Type B pancreatic cell (in vitro differentiated cells): ENCODE results near the gene TMEM259. TPM values are rescaled to one million over a fixed set of nuclear protein-coding genes. Genes with fewer than 3 reads are reported as not detected.

Experiments
- DNase-seq: peaks from one replicate; pipeline ENCODE4 v3.0.0; 2021; ENCODE audit warnings: mixed read lengths; ENCODE audit not compliant: unreplicated experiment; ENCODE audit errors: extremely low spot score
- H3K27ac Mint-ChIP-seq: 2 replicates; pipeline ENCODE4 v1.8.0; 2021; ENCODE audit warnings: mild to moderate bottlenecking, mixed read lengths
- H3K27me3 Mint-ChIP-seq: 2 replicates; pipeline ENCODE4 v1.8.0; 2021; ENCODE audit warnings: mixed read lengths
- H3K36me3 Mint-ChIP-seq: 2 replicates; pipeline ENCODE4 v1.8.0; 2021; ENCODE audit warnings: mixed read lengths
- H3K4me1 Mint-ChIP-seq: one replicate; pipeline ENCODE4 v1.8.0; 2021; ENCODE audit warnings: mixed read lengths; ENCODE audit not compliant: unreplicated experiment
- H3K4me3 Mint-ChIP-seq: 2 replicates; pipeline ENCODE4 v1.8.0; 2021; ENCODE audit warnings: mild to moderate bottlenecking, mixed read lengths
- H3K9me3 Mint-ChIP-seq: 2 replicates; pipeline ENCODE4 v1.8.0; 2021; ENCODE audit warnings: mixed read lengths
- total RNA-seq: library from RNA; stranded (reverse); gene quantifications from 2 replicates; pipeline ENCODE4 v1.2.1, GENCODE V29; 2021; ENCODE audit warnings: low replicate concordance
- TF ChIP-seq, protein P1 (sequence below): fragments of 200-600 bp; sonication (generic); conservative IDR thresholded peaks from 2 replicates; pipeline ENCODE4 v1.5.0; 2021; ENCODE audit warnings: antibody characterized with exemption, mild to moderate bottlenecking

TMEM259 gene
- total RNA-seq, 1 donor from 2014 or later = 173 TPM

DNA sequence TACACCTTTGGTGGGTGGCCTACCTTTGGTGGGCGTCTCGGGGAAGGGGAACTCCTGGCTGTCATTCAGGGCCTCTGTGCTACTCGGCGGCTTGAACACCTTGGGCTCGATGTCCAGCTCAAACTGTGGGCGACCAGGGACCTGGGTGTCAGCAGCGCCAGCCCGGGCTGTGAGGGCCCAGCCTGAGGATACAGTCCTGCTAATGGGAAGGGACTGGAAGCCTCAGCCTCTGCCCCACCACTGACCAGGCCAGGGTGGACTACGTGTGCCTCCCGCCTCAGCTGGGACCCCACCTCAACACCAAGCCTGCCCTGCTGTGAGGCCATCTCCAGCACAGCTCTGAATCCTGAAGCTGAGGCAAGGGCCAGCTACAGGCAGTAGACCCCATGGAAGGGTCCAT, 7.7 kb downstream of the TMEM259 start:
- Mint-ChIP-seq H3K9me3 (no peaks in the 10 kb centered on the region), H3K4me3 (no peak overlapping the region), H3K27me3 (no peaks in the 10 kb centered on the region), H3K27ac (no peak overlapping the region), H3K4me1 (peaks cover 14% of the 10 kb centered on the region), H3K36me3 (no peaks in the 10 kb centered on the region)
- no peak for DNase-seq
- TF ChIP-seq, protein P1, sequence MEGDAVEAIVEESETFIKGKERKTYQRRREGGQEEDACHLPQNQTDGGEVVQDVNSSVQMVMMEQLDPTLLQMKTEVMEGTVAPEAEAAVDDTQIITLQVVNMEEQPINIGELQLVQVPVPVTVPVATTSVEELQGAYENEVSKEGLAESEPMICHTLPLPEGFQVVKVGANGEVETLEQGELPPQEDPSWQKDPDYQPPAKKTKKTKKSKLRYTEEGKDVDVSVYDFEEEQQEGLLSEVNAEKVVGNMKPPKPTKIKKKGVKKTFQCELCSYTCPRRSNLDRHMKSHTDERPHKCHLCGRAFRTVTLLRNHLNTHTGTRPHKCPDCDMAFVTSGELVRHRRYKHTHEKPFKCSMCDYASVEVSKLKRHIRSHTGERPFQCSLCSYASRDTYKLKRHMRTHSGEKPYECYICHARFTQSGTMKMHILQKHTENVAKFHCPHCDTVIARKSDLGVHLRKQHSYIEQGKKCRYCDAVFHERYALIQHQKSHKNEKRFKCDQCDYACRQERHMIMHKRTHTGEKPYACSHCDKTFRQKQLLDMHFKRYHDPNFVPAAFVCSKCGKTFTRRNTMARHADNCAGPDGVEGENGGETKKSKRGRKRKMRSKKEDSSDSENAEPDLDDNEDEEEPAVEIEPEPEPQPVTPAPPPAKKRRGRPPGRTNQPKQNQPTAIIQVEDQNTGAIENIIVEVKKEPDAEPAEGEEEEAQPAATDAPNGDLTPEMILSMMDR = no peak

DNA sequence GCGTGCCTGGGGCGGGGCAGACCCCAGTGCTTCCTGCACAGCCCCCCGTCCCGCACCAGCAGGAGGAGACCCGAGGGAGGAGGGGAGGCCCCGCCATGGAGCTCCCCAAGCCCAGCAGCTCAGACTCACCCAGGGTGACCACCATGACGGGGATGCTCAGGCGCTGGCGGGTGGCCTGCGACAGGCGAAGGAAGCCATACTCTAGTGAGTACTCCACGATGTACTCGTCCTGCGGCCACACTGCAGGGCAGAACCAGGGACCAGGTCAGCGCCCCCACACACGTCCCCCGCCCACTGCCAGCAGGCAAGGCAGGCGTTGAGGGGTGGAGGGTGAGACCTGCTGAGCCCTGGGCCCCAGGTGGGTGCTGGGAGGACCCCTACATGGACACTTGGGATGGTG, 8.6 kb downstream of the TMEM259 start:
- Mint-ChIP-seq H3K27me3 (no peaks in the 10 kb centered on the region), H3K4me1 (peaks cover 14% of the 10 kb centered on the region), H3K36me3 (no peaks in the 10 kb centered on the region), H3K9me3 (no peaks in the 10 kb centered on the region), H3K27ac (no peak overlapping the region), H3K4me3 (no peak overlapping the region)
- no peak for DNase-seq
- TF ChIP-seq, protein P1 = no peak

- DNase-seq = no peak
- Mint-ChIP-seq H3K27ac (no peak overlapping the region), H3K27me3 (no peaks in the 10 kb centered on the region), H3K9me3 (no peaks in the 10 kb centered on the region), H3K4me3 (no peak overlapping the region), H3K4me1 (peaks cover 10% of the 10 kb centered on the region), H3K36me3 (peaks cover under 1% of the 10 kb centered on the region)
- TF ChIP-seq, protein P1 = no peak
Measured at GRCh38 chr19:1011831-1012333, 9.0 kb downstream of the TMEM259 start.

DNA sequence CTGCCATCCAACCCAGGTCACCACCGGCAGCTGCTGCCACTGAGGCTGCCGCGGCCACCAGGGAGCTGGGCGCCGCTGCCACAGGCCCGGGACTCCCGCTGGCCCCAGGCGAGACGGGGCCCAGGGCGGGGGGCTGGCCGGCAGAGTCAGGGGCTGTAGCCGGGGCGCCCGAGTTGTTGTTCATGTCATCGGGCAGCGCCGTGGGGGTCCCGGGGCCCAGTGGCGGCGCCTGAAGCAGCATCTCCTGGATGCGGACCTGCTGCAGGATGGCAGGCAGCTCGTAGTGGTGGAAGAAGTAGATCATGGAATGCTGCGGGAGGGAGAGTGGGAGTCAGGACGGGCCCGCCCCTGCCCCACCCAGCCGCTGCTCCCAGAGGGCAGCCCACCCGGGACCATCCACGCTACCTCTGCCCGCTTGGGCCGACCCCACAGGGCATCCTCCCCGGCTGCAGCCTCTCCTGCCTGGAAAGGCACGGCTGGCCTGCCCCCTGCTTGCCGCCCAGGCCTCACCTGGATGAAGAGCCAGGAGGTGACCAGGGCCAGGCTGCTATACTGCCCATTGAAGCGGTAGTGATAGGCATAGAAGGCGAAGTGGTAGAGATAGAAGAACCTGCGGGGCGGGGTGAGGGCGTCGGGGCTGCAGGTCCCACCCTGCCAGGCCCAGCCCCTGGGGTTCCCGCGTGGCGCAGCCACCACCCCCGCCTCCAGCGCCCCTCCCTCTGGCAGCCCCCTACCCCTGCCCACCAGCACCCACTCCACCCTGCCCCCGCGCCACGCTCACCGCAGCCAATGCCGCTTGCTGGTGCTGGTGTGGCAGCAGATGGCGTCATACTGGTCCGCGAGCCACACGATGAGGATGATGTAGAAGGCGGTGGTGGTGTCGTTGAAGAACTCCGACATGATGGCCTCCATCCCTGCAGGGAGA, 10.1 kb downstream of the TMEM259 start:
- H3K9me3 Mint-ChIP-seq = no peaks in the 10 kb centered on the region
- TF ChIP-seq, protein P1 = no peak
- H3K4me3 Mint-ChIP-seq = no peak overlapping the region
- peaks cover 4% of the 10 kb centered on the region for H3K4me1 Mint-ChIP-seq
- no peak overlapping the region for H3K27ac Mint-ChIP-seq
- peaks cover 5% of the 10 kb centered on the region for H3K36me3 Mint-ChIP-seq
- H3K27me3 Mint-ChIP-seq = no peaks in the 10 kb centered on the region
- DNase-seq = no peak

- TF ChIP-seq, protein P1 = no peak
- Mint-ChIP-seq H3K4me1 (no peaks in the 10 kb centered on the region), H3K27ac (no peak overlapping the region), H3K9me3 (no peaks in the 10 kb centered on the region), H3K4me3 (no peak overlapping the region), H3K27me3 (peaks cover 2% of the 10 kb centered on the region), H3K36me3 (peaks cover 5% of the 10 kb centered on the region)
- no peak for DNase-seq
Measured at GRCh38 chr19:1009981-1010538, 10.9 kb downstream of the TMEM259 start.
